Measurements from ENCODE around the gene EMC8.

GRCh38 chr16:85731179-85731578 lies 68.2 kb downstream of the EMC8 start:
- no peak for TF ChIP-seq CTCF (optimal IDR thresholded peaks at IDR 0.05 in 1 of 3, IDR thresholded peaks at IDR 0.05 in 1 of 3, conservative IDR thresholded peaks at IDR 0.05 in 1 of 3; ENCODE audit: extremely low read depth in 1 of 3, insufficient read depth in 2 of 3, low read length in 3 of 3)
- TF ChIP-seq EZH2 (IDR thresholded peaks at IDR 0.05; ENCODE audit: low read length), result no peak
